GM08714 (cell line): Measurements from ENCODE around the gene UNC5C.

ENCODE experiments used
- H3K4me3 ChIP-seq: fragments of 200-500 bp; sonication (Bioruptor generic); 2 replicates; pipeline ENCODE4 v1.5.1; 2014; ENCODE audit warnings: mild to moderate bottlenecking, low read length, inconsistent platforms
- ZNF274 ChIP-seq: IDR thresholded peaks from 2 replicates; pipeline ENCODE4 v1.6.1; 2012; ENCODE audit warnings: mild to moderate bottlenecking, low read depth, low read length

Gene UNC5C

GRCh38 chr4:95478679-95479078, 70.1 kb downstream of the UNC5C start:
- no peak overlapping the region for H3K4me3 ChIP-seq
- no peak for TF ChIP-seq ZNF274

GRCh38 chr4:95476121-95476520, 72.7 kb downstream of the UNC5C start:
- no peak for TF ChIP-seq ZNF274

GRCh38 chr4:95472534-95472933, 76.2 kb downstream of the UNC5C start:
- no peak overlapping the region for H3K4me3 ChIP-seq
- TF ChIP-seq ZNF274: no peak

More at GRCh38 chr4:95476121-95476520, 72.7 kb downstream of the UNC5C start:
- no peak overlapping the region for H3K4me3 ChIP-seq

DNA sequence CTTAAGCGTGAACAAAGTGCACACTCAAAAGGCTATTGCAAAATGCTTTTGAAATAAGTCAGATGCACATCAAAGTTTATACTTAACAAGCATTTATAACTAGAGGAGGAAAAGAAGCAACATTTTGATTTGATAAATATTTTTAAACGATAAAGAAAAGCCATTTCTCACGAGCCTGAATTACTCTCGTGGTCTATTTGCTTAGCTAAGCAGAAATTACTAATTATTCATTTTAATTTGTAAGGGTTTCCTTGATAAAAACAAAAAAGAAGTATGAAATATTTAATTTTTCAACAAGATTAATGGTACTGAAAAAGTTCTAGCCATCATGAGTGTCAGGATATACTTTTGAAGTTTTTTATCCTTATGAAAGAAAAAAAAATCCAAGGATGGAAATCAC, 78.2 kb downstream of the UNC5C start:
- H3K4me3 ChIP-seq: no peak overlapping the region
- no peak for TF ChIP-seq ZNF274

DNA sequence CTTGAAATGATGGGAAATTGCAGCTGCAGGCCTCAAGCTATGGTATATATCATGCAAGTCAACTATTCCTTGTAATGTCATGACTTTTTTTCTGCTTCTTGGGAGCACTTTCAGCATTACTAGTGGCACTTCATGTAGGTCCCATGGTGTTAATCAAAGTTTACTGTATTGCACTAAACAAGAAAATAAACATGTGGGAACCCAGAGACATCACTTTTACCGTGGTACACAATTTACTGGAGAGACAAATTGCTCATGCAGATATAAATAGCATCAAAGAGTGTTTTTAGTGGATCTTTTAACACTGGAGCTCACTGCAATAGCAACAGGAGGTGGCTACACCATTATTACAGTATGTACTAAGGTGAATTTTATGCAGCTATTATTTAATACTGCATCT, 79.2 kb downstream of the UNC5C start:
- no peak for TF ChIP-seq ZNF274
- no peak overlapping the region for H3K4me3 ChIP-seq

- no peak overlapping the region for H3K4me3 ChIP-seq
- no peak for TF ChIP-seq ZNF274
Observed at GRCh38 chr4:95466791-95467190, 82.0 kb downstream of the UNC5C start.

GRCh38 chr4:95465010-95465409, 83.8 kb downstream of the UNC5C start:
- no peak overlapping the region for H3K4me3 ChIP-seq
- TF ChIP-seq ZNF274: no peak

DNA sequence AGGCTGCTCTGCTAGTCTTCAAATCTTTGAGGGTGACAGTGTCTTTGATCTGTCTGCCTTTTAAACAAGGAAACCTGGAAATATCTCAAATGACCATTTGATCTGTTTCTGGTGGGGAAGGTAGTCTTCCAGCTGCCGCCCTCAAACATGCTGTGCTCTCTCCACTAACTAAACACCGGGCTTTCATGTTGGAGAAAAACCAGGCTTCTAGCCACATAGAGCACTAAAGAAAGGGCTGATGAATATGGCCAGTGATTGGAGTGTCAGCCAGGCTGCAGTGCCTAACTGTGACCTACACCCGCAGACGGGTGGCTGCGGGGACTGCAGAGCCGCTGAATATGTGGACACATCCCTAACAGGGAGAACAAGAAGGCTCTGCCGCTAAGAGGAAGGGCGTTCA, 85.9 kb downstream of the UNC5C start:
- TF ChIP-seq ZNF274: no peak
- H3K4me3 ChIP-seq: no peak overlapping the region

GRCh38 chr4:95457353-95457752, 91.4 kb downstream of the UNC5C start:
- H3K4me3 ChIP-seq: no peak overlapping the region
- TF ChIP-seq ZNF274: no peak

GRCh38 chr4:95450294-95450693, 98.5 kb downstream of the UNC5C start:
- no peak overlapping the region for H3K4me3 ChIP-seq
- no peak for TF ChIP-seq ZNF274

DNA sequence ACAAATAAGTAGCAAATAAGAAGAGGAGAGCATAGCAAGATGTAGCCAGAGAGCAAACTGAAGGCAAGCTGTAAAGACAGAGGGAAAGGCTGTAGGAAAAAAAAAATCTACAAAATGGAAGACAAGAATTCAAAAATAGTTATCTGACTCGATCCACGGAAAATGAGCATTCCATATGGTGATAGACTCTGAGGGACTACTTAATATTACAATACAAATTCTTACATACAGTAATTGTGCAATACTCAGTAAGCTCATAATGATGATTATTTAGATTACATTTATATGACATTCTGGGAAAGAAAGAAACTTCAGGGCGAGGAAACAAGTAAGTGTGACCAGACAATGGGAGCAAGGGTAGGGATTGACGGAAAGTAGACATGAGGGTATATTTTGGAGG, 102.6 kb downstream of the UNC5C start:
- H3K4me3 ChIP-seq: no peak overlapping the region
- TF ChIP-seq ZNF274: no peak

- no peak overlapping the region for H3K4me3 ChIP-seq
- no peak for TF ChIP-seq ZNF274
Observed at GRCh38 chr4:95445251-95445650, 103.5 kb downstream of the UNC5C start.

- no peak for TF ChIP-seq ZNF274
- H3K4me3 ChIP-seq: no peak overlapping the region
Observed at GRCh38 chr4:95444812-95445211, 104.0 kb downstream of the UNC5C start.

- no peak for TF ChIP-seq ZNF274
- H3K4me3 ChIP-seq: no peak overlapping the region
Observed at GRCh38 chr4:95439896-95440295, 108.9 kb downstream of the UNC5C start.

DNA sequence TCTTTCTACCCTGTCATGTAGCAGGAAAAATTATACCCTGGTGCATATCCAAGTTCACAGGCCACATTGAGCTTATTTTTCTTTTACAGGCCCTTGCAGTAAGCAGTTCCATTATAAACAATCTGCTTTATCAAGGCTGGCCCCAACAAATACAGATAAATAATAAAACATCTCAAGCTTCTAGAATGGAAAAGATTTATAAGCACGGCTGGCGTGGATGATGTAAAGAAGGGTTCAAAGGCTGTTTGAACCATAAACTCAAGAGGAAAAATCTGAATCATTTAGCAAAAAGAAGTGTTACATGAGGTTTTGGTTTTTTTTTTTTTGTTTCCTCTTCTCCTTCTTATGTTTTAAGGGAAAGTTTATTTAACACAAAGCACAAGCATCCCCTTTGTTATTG, 109.7 kb downstream of the UNC5C start:
- TF ChIP-seq ZNF274: no peak
- no peak overlapping the region for H3K4me3 ChIP-seq

DNA sequence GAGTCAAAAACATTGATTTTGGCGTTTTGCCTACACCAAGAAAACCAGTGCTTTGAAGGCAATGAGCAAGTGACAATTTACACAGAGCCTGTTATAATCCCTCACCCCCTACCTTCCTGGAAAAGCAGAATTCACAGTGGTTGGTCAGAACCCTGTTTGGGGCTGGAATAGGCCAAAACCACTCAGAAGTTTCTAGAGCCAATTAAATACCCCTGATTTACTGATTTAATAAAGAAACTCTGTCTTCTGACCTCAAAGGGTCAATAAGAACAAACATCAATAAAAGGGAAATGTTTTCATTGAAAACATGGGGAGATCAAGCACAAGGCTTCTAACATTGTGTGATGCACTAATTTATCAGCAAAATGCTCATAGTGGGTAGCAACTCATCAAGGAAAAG, 116.3 kb downstream of the UNC5C start:
- H3K4me3 ChIP-seq: no peak overlapping the region
- no peak for TF ChIP-seq ZNF274
